Psoas muscle (tissue), 8 donors: ENCODE data around the gene C15orf40. TPM values are rescaled to one million over a fixed set of nuclear protein-coding genes. Genes with fewer than 3 reads are reported as not detected.
A peak's percentile ranks its signal among the peaks of the same experiment; 100 is the strongest.

Experiments
- ATAC-seq, 4 donors: fragments of 200-7000 bp; cut with Tn5 transposase; one replicate each; pipeline ENCODE4 v1.9.1; 2020; ENCODE audit warnings: moderate library complexity in 3 of 4, mild to moderate bottlenecking in 2 of 4
- DNase-seq, 2 donors: peaks; one replicate each; pipeline ENCODE4 v3.0.0-alpha.2; 2020
- H3K27ac ChIP-seq: fragments of 200-600 bp; one replicate; pipeline ENCODE4 v1.8.0; 2022
- H3K27me3 ChIP-seq, 3 donors: fragments of 200-600 bp in 1 of 3; one replicate each; pipeline versions ENCODE4 v1.6.1 to v1.8.0; 2013 to 2022; ENCODE audit warnings: low read length in 2 of 3, mild to moderate bottlenecking in 2 of 3, moderate library complexity in 1 of 3; ENCODE audit not compliant: insufficient read depth in 3 of 3
- H3K36me3 ChIP-seq, 2 donors: fragments of 200-600 bp in 1 of 2; one replicate each; pipeline versions ENCODE4 v1.6.1 to v1.8.0; 2013 to 2022; ENCODE audit warnings: low read depth in 1 of 2, mild to moderate bottlenecking in 1 of 2, moderate library complexity in 1 of 2; ENCODE audit not compliant: insufficient read depth in 1 of 2
- H3K4me1 ChIP-seq: fragments of 200-600 bp; one replicate; pipeline ENCODE4 v1.8.0; 2022
- H3K4me3 ChIP-seq: fragments of 200-600 bp; one replicate; pipeline ENCODE4 v1.8.0; 2022; ENCODE audit warnings: mild to moderate bottlenecking
- H3K9me3 ChIP-seq: fragments of 200-600 bp; one replicate; pipeline ENCODE4 v1.8.0; 2022
- WGBS, 3 donors: extraction: QIAGEN DNeasy Blood & Tissue Kit; methylation state at CpG; one replicate each; pipeline versions ENCODE4 v1.1.6 to v1.1.7; 2013; 5-methylcytosine and 5-hydroxymethylcytosine counted together
- intact Hi-C, 2 donors: fragments of 100-400 bp; cut with DNase I; formaldehyde crosslinking; loops; one replicate each; pipeline versions ENCODE4 v1.11.0 to v1.14.2; 2022
- polyA plus RNA-seq, 3 donors: library from polyadenylated mRNA; stranded (reverse); fragments of 200-250 nt; gene quantifications; one replicate each; pipeline ENCODE4 v1.2.3, GENCODE V29; 2013
- total RNA-seq, 4 donors: library from RNA; stranded (reverse); fragmentation: NEBNext Ultra II Directional in 2 of 4; extraction: Animal tissue kit (Norgen Biotek cat#: 25700) in 2 of 4; gene quantifications; one replicate each; pipeline versions ENCODE4 v1.2.1 to v1.2.4, GENCODE V29; 2021 to 2023
- TF ChIP-seq, protein P1 (sequence below): fragments of 200-600 bp; IDR thresholded peaks from one replicate; pipeline ENCODE4 v1.8.0; 2022; ENCODE audit warnings: antibody characterized with exemption
- donor health status: healthy with polysubstance abuse.
- donor health status: DM: no; HTN: no; CAD: no; lungs with moderate emphysema.
- donor health status: Bipolar disorder and iron deficiency.
- donor health status: healthy.
- donor health status: DM: yes; HTN: yes; CAD: no.
- donor health status: DM: no; HTN: no; CAD: no.
- donor health status: DM: no; HTN: no; CAD: no.
- donor health status: DM: yes; HTN: yes; CAD: no.

C15orf40 gene
- total and polyA plus RNA-seq, 7 donors: 6.3 to 16.2 (median 11.3) TPM

DNA sequence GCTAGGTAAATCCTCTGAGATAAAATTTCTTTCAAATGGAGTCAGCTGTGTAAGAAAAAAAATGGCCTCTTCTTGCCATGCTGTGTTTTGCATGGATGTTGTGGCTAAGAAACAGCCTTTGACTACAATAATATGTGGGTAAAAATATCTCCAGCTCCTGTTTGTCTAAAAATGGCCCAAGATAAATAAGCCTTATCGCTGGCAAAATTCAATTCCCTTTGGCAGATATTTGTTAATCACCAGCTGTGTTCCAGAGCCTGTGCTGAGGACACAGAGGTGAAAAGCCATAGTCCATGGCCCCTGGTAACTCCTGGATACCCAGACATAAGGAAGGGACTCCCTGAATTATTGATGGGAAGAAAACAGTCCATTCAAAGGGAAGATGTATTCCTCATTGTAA is 40.7 kb downstream of the C15orf40 start:
- 24 to 57% (median 26%) methylated on average over 1 of the region's 1 CpG for WGBS, 3 donors
- ATAC-seq (no peak), DNase-seq (no peak)
- H3K27ac ChIP-seq: peak overlapping the region; percentile 76
- intact Hi-C loops: loop anchor here in 1 of 2 donors (5.0 kb wide), 1 partner anchor 93 kb away; no protein-coding TSS in a partner anchor
- no peaks in the 10 kb centered on the region for H3K27me3 ChIP-seq
- TF ChIP-seq, protein P1, sequence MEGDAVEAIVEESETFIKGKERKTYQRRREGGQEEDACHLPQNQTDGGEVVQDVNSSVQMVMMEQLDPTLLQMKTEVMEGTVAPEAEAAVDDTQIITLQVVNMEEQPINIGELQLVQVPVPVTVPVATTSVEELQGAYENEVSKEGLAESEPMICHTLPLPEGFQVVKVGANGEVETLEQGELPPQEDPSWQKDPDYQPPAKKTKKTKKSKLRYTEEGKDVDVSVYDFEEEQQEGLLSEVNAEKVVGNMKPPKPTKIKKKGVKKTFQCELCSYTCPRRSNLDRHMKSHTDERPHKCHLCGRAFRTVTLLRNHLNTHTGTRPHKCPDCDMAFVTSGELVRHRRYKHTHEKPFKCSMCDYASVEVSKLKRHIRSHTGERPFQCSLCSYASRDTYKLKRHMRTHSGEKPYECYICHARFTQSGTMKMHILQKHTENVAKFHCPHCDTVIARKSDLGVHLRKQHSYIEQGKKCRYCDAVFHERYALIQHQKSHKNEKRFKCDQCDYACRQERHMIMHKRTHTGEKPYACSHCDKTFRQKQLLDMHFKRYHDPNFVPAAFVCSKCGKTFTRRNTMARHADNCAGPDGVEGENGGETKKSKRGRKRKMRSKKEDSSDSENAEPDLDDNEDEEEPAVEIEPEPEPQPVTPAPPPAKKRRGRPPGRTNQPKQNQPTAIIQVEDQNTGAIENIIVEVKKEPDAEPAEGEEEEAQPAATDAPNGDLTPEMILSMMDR: no peak
- H3K9me3 ChIP-seq: no peaks in the 10 kb centered on the region
- no peaks in the 10 kb centered on the region for H3K36me3 ChIP-seq
- H3K4me3 ChIP-seq: no peak overlapping the region
- H3K4me1 ChIP-seq: peaks cover 34% of the 10 kb centered on the region

DNA sequence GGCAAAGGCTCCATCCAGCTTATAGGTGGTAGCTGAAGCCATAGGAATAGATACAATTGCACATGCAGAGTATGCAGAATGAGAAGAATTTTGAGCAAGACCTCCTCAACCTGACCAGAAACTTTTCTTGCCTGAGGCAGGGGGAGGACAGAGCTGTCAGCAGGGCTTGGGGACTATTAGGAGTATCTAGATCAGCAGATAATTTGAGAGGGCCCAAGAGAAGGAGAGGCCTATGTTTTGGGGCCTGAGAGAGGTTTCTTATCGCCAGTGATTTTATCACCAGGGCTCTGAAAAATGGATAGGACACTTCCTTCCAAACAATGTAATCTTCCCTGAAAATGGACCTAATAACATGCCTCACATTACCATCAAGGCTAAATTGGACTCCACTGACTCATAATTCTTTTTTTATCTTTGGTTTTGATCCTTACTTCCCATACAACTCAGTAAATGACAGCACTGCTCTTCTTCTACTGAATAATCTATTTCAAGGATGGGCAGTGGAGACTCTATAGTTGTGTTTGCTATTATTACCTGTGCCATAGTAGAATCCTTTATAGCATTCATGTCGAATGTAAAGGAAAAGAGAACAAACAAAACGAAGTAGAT is 41.3 kb downstream of the C15orf40 start:
- peaks cover 34% of the 10 kb centered on the region for H3K4me1 ChIP-seq
- peak overlapping the region; percentile 76 for H3K27ac ChIP-seq
- ATAC-seq (peak; percentile 70 to 93 (median 81)), DNase-seq (no peak)
- no peaks in the 10 kb centered on the region for H3K9me3 ChIP-seq
- H3K27me3 ChIP-seq: no peaks in the 10 kb centered on the region
- no peaks in the 10 kb centered on the region for H3K36me3 ChIP-seq
- WGBS, 3 donors: 21 to 45% (median 42%) methylated on average over 3 of the region's 3 CpGs
- H3K4me3 ChIP-seq: no peak overlapping the region
- TF ChIP-seq, protein P1: no peak
- intact Hi-C loops: loop anchor here in 1 of 2 donors (5.0 kb wide), 1 partner anchor 93 kb away; no protein-coding TSS in a partner anchor

DNA sequence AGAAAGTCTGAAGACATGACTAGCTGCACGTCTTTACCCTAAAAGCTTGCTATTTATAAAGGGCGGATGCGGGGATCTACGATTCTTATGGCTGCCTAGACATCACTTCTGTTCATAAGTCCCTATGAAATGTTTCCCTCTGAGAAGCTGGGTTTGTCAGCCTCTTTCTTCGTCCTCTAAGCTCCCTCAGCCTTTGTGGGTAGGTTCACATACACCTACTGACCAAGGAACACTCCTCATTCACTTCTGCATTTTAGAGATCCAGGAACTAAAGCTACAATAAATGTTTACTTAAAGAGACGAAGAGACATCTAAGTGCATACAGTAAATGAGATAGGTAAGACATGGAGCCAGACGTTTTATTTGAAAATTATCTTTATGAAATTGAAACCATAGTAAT is 42.1 kb downstream of the C15orf40 start:
- peaks cover 34% of the 10 kb centered on the region for H3K4me1 ChIP-seq
- no peaks in the 10 kb centered on the region for H3K36me3 ChIP-seq
- intact Hi-C loops: no loop called here
- H3K4me3 ChIP-seq: no peak overlapping the region
- H3K27me3 ChIP-seq: no peaks in the 10 kb centered on the region
- WGBS, 3 donors: 80 to 84% (median 82%) methylated on average over 7 of the region's 7 CpGs
- H3K9me3 ChIP-seq: no peaks in the 10 kb centered on the region
- DNase-seq: no peak
- no peak for ATAC-seq
- TF ChIP-seq, protein P1: no peak
- H3K27ac ChIP-seq: peak overlapping the region; percentile 76

DNA sequence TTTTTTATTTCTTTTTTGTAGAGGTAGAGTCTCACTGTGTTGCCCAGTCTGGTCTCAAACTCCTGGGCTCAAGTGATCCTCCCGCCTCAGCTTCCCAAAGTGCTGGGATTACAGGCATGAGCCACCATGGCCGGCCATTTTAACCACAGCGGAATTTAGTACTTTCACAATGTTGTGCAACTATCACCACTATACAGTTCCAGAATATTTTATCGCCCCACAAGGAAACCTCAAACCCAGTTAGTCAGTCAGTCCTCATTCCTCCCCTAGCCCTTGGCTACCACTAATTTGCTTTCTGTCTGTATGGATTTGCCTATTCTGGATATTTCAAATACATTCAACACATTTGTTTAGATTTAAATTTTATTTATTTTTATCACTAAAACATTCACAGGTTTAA is 43.4 kb downstream of the C15orf40 start:
- Histone ChIP-seq H3K4me1 (peaks cover 40% of the 10 kb centered on the region), H3K27ac (peak overlapping the region; percentile 50), H3K36me3 (no peaks in the 10 kb centered on the region), H3K4me3 (no peak overlapping the region), H3K27me3 (no peaks in the 10 kb centered on the region), H3K9me3 (no peaks in the 10 kb centered on the region)
- ATAC-seq (peak in 1 of 4 donors; percentile 29), DNase-seq (no peak)
- intact Hi-C loops: no loop called here
- TF ChIP-seq, protein P1: no peak
- 82 to 87% (median 85%) methylated on average over 4 of the region's 4 CpGs for WGBS, 3 donors

DNA sequence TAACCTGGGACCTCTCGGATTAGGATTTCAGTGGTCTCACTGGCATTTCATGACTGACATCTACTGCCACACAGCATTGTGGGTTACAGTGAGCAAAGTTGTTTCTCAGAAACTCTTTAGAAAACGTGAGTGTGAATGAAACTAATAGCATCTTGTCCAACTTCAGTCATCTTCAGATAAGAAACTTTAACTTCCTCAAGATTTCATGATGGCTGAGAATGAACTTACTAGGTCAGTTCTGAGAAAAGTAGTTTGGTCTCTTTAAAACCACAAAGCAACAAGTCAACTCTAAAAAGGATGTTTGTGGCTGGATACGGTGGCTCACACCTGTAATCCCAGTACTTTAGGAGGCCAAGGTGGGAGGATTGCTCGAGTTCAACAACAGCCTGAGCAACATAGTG is 44.8 kb downstream of the C15orf40 start:
- H3K27ac ChIP-seq: no peak overlapping the region
- H3K36me3 ChIP-seq: no peaks in the 10 kb centered on the region
- DNase-seq: no peak
- no peak overlapping the region for H3K4me3 ChIP-seq
- no peaks in the 10 kb centered on the region for H3K27me3 ChIP-seq
- H3K9me3 ChIP-seq: no peaks in the 10 kb centered on the region
- intact Hi-C loops: no loop called here
- H3K4me1 ChIP-seq: peaks cover 33% of the 10 kb centered on the region
- ATAC-seq: no peak
- TF ChIP-seq, protein P1: no peak
- 69 to 85% (median 73%) methylated on average over 4 of the region's 4 CpGs for WGBS, 3 donors
